ENCODE measurements around the gene RPS4Y1. TPM values are rescaled to one million over a fixed set of nuclear protein-coding genes. Genes with fewer than 3 reads are reported as not detected.
"Not testable (repeated sequence)": the region's sequence is repeated elsewhere in the genome, so short reads cannot be mapped to it uniquely, and the experiment has no call there.

RPS4Y1 gene
- total RNA-seq, 1 experiment from 2014 or later, result not detected

DNA sequence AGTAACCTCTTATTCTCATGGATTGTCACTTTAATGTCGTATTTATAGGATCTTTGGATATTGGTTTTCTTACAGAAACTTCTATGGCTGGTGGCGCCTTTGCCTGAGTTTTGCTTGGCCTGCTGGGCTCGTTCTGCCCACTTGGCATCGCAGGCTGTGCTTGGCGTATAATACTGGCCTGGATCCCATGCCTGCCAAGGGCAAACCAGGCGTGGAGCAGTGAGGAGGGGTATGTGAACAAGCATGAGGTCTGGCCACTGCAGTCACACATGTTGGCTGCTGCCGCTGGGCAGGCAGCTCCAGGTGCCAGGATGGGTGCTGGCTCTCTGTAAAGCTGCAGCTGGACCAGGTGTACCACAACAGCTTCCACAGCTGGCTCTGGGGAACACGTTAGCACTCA lies 26.1 kb downstream of the RPS4Y1 start:
- DNase-seq (ENCODE audit: low read depth, low spot score), result no peak
- in situ Hi-C loops (cut with HindIII; ENCODE audit: low pct_unique_long_range_greater_than_20kb, low sequenced_read_pairs), result no loop called here

DNA sequence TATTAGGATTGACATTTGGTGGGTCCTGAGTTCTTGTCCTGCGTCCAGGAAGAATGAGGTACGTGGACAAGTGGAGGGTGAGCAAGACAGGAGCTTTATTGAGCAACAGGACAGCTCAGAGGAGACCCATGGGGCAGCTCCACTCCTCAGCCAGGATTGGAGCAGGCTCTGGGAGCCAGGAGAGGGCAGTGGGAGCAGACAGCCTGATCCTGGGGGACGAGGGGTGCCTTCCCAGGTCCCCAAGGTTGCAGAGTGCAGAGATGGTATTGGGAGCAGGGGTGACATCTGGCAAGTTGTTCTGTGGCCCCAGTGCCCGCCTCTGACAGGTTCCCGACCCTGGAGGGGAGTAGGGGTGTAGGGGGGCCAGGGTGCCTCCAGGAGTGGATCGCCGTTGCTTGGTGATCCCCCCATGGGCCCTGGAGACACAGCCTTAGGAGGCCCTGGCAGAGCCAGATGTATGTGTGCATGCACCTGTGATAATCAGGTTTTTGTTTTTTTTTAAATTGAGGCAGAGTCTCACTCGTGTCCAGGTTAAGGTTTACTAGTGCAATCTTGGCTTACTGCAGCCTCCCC lies 26.7 kb downstream of the RPS4Y1 start:
- in situ Hi-C loops (cut with HindIII; ENCODE audit: low pct_unique_long_range_greater_than_20kb, low sequenced_read_pairs), result no loop called here
- no peak for DNase-seq (ENCODE audit: low read depth, low spot score)

- DNase-seq (ENCODE audit: low read depth, low spot score); in situ Hi-C loops (cut with HindIII; ENCODE audit: low pct_unique_long_range_greater_than_20kb, low sequenced_read_pairs): not testable (repeated sequence)
Measured at GRCh38 chrY:2872234-2872633, 30.8 kb downstream of the RPS4Y1 start.

GRCh38 chrY:2874211-2874610 lies 32.8 kb downstream of the RPS4Y1 start:
- DNase-seq (ENCODE audit: low read depth, low spot score), result no peak
- in situ Hi-C loops (cut with HindIII; ENCODE audit: low pct_unique_long_range_greater_than_20kb, low sequenced_read_pairs), result no loop called here

- DNase-seq (ENCODE audit: low read depth, low spot score), result no peak
- in situ Hi-C loops (cut with HindIII; ENCODE audit: low pct_unique_long_range_greater_than_20kb, low sequenced_read_pairs), result no loop called here
Measured at GRCh38 chrY:2883561-2883960, 42.2 kb downstream of the RPS4Y1 start.

- in situ Hi-C loops (cut with HindIII; ENCODE audit: low pct_unique_long_range_greater_than_20kb, low sequenced_read_pairs), result no loop called here
- DNase-seq (ENCODE audit: low read depth, low spot score), result no peak
Measured at GRCh38 chrY:2885880-2886279, 44.5 kb downstream of the RPS4Y1 start.

- no peak for DNase-seq (ENCODE audit: low read depth, low spot score)
- in situ Hi-C loops (cut with HindIII; ENCODE audit: low pct_unique_long_range_greater_than_20kb, low sequenced_read_pairs), result no loop called here
Measured at GRCh38 chrY:2887386-2887785, 46.0 kb downstream of the RPS4Y1 start.

- no peak for DNase-seq (ENCODE audit: low read depth, low spot score)
- in situ Hi-C loops (cut with HindIII; ENCODE audit: low pct_unique_long_range_greater_than_20kb, low sequenced_read_pairs), result no loop called here
Measured at GRCh38 chrY:2887955-2888354, 46.6 kb downstream of the RPS4Y1 start.

DNA sequence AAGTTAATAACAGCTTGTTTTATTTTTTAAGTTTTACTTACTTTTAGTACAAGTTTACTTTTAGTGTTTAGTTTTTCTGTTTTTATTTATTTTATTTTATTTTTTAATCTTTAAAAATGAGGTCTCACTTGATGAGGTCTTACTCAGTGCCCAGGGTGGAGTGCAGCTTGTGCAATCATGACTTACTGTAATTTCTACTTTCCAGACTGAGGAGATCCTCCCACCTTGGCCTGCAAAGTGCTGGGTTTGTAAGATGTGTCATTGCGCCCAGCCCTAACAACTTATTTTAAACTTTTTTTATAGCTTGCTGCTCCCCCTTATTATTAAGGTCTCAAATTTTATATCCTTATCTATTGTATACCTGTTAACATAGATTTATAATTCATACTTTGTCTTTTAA lies 52.1 kb downstream of the RPS4Y1 start:
- no peak for DNase-seq (ENCODE audit: low read depth, low spot score)
- in situ Hi-C loops (cut with HindIII; ENCODE audit: low pct_unique_long_range_greater_than_20kb, low sequenced_read_pairs), result no loop called here

- in situ Hi-C loops (cut with HindIII; ENCODE audit: low pct_unique_long_range_greater_than_20kb, low sequenced_read_pairs), result no loop called here
- DNase-seq (ENCODE audit: low read depth, low spot score), result no peak
Measured at GRCh38 chrY:2896050-2896449, 54.6 kb downstream of the RPS4Y1 start.

GRCh38 chrY:2907356-2907755 lies 66.0 kb downstream of the RPS4Y1 start:
- DNase-seq (ENCODE audit: low read depth, low spot score), result no peak

GRCh38 chrY:2913066-2913815 lies 71.8 kb downstream of the RPS4Y1 start:
- no peak for DNase-seq (ENCODE audit: low read depth, low spot score)
- in situ Hi-C loops (cut with HindIII; ENCODE audit: low pct_unique_long_range_greater_than_20kb, low sequenced_read_pairs), result no loop called here

More at GRCh38 chrY:2907356-2907755, 66.0 kb downstream of the RPS4Y1 start:
- in situ Hi-C loops (cut with HindIII; ENCODE audit: low pct_unique_long_range_greater_than_20kb, low sequenced_read_pairs), result no loop called here

Small RNAs within 50 kb of the gene (small RNA-seq; reads per million reads assigned to genes)
- gene TOMM22P2, result 0 reads per million in 2 experiments

Other genes with a start within 250 kb of the RPS4Y1 start
- not detected in 2 replicates for gene SRY, start 53.9 kb upstream of the RPS4Y1 start, total RNA-seq (2014; rRNA removed; shearing (Covaris generic))
- gene ZFY, start 93.8 kb downstream of the RPS4Y1 start, total RNA-seq (2014; rRNA removed; shearing (Covaris generic)), result not detected in 2 replicates

All from SK-MEL-5 (cell line).